RWPE2 (cell line): ENCODE measurements around the gene SLC25A26.
"Not testable (repeated sequence)": the region's sequence is repeated elsewhere in the genome, so short reads cannot be mapped to it uniquely, and the experiment has no call there.

Experiments used
- ATAC-seq: fragments of 200-7000 bp; cut with Tn5 transposase; 3 replicates; pipeline ENCODE4 v1.9.1; 2021; ENCODE audit warnings: low read depth
- DNase-seq: peaks from one replicate; pipeline ENCODE4 v3.0.0-alpha.2; 2020; ENCODE audit warnings: low spot score
- H3K27ac ChIP-seq: fragments of 450-650 bp; 2 replicates; pipeline ENCODE4 v1.5.1; 2017; ENCODE audit warnings: mild to moderate bottlenecking; ENCODE audit not compliant: poor library complexity, severe bottlenecking
- H3K27me3 ChIP-seq: fragments of 250-450 bp; sonication (Bioruptor Pico); 2 replicates; pipeline ENCODE4 v1.5.1; 2021; ENCODE audit warnings: mild to moderate bottlenecking, moderate library complexity; ENCODE audit not compliant: insufficient read depth, poor library complexity, severe bottlenecking
- H3K36me3 ChIP-seq: fragments of 250-450 bp; sonication (Bioruptor Pico); 2 replicates; pipeline ENCODE4 v1.5.1; 2020; ENCODE audit warnings: low read depth, mild to moderate bottlenecking, moderate library complexity
- H3K4me1 ChIP-seq: fragments of 250-450 bp; sonication (Bioruptor Pico); 2 replicates; pipeline ENCODE4 v1.5.1; 2021; ENCODE audit warnings: mild to moderate bottlenecking, moderate library complexity; ENCODE audit not compliant: insufficient read depth, poor library complexity, severe bottlenecking
- H3K4me3 ChIP-seq: fragments of 250-450 bp; sonication (Bioruptor Pico); 2 replicates; pipeline ENCODE4 v1.5.1; 2021; ENCODE audit warnings: mild to moderate bottlenecking, moderate library complexity; ENCODE audit not compliant: severe bottlenecking
- H3K9me3 ChIP-seq: fragments of 250-450 bp; sonication (Bioruptor Pico); 2 replicates; pipeline ENCODE4 v1.5.1; 2021; ENCODE audit warnings: mild to moderate bottlenecking, moderate library complexity; ENCODE audit not compliant: severe bottlenecking
- TF ChIP-seq, protein P1 (sequence below): fragments of 450-650 bp; IDR thresholded peaks from one replicate; pipeline ENCODE4 v1.5.1; 2017; ENCODE audit warnings: mild to moderate bottlenecking, moderate library complexity; ENCODE audit not compliant: poor library complexity, severe bottlenecking

SLC25A26 gene

DNA sequence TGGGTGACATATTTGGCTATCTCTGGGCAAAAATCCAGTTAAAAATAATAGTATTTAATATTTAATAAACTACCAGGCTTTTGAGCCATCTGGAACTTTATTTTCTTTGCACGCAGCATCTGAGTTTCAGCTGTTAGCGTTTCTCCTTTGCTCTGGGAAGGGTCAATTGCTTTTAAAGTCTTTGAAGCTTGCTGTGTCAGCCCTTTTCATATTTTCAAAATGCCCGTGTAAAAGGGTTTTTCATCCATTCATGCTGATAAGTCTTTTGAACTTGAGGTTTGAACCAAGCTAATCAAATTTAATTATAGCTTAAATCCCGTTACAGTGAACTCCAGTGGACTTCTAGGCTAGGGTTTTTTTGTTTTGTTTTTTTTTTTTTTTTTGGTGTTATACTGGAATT is 79.1 kb downstream of the SLC25A26 start:
- TF ChIP-seq, protein P1, sequence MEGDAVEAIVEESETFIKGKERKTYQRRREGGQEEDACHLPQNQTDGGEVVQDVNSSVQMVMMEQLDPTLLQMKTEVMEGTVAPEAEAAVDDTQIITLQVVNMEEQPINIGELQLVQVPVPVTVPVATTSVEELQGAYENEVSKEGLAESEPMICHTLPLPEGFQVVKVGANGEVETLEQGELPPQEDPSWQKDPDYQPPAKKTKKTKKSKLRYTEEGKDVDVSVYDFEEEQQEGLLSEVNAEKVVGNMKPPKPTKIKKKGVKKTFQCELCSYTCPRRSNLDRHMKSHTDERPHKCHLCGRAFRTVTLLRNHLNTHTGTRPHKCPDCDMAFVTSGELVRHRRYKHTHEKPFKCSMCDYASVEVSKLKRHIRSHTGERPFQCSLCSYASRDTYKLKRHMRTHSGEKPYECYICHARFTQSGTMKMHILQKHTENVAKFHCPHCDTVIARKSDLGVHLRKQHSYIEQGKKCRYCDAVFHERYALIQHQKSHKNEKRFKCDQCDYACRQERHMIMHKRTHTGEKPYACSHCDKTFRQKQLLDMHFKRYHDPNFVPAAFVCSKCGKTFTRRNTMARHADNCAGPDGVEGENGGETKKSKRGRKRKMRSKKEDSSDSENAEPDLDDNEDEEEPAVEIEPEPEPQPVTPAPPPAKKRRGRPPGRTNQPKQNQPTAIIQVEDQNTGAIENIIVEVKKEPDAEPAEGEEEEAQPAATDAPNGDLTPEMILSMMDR, result no peak
- Histone ChIP-seq H3K36me3 (no peaks in the 10 kb centered on the region), H3K27ac (no peak overlapping the region), H3K27me3 (no peaks in the 10 kb centered on the region), H3K4me3 (no peak overlapping the region), H3K4me1 (no peaks in the 10 kb centered on the region), H3K9me3 (no peaks in the 10 kb centered on the region)
- no peak for ATAC-seq
- no peak for DNase-seq

DNA sequence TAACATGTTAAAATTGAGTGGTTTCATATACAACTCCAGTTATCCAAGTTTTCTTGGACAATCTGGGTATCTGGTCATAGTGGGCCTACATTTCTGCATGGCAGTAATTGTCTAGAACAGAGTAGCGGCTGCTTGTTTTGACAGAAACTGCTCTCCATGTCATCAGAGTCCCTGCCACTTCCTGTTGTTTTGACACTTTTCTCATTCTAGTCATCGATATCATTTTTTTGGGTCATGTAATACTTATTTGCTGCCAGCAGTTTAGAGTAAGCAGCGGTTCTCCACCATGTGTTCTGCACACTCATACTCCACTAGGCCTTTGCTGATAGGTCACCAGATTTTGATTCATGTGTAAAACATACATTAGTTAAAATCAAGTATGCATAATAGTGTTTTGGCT is 81.5 kb downstream of the SLC25A26 start:
- H3K4me1 ChIP-seq, result no peaks in the 10 kb centered on the region

DNA sequence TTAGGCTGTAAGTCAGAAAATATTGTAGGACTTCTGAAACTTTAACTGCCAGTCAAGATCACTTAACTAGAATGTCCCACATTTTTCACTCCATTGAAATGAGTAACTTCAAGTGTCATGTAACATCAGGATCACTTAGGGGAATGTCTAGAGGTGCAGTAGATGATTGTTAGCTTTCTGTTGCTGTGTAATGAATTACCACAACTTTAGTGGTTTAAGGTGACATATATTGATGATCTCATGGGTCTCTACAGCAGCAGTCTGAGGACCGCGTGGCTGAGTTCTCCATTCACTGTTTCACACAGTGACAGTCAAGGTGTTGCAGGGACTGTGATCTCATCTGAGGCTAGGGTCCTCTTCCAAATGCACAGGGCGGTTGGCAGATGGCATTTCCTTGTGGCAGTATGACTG is 82.7 kb downstream of the SLC25A26 start:
- DNase-seq, result no peak
- H3K27ac ChIP-seq, result no peak overlapping the region
- ATAC-seq, result no peak
- no peak overlapping the region for H3K4me3 ChIP-seq
- no peaks in the 10 kb centered on the region for H3K4me1 ChIP-seq
- H3K27me3 ChIP-seq, result no peaks in the 10 kb centered on the region
- H3K9me3 ChIP-seq, result no peaks in the 10 kb centered on the region
- TF ChIP-seq, protein P1, result no peak
- no peaks in the 10 kb centered on the region for H3K36me3 ChIP-seq

More for the DNA sequence above, 81.5 kb downstream of the SLC25A26 start:
- no peaks in the 10 kb centered on the region for H3K9me3 ChIP-seq
- H3K36me3 ChIP-seq, result no peaks in the 10 kb centered on the region
- no peak overlapping the region for H3K4me3 ChIP-seq
- no peak overlapping the region for H3K27ac ChIP-seq
- no peak for DNase-seq
- TF ChIP-seq, protein P1, result no peak
- H3K27me3 ChIP-seq, result no peaks in the 10 kb centered on the region
- no peak for ATAC-seq

DNA sequence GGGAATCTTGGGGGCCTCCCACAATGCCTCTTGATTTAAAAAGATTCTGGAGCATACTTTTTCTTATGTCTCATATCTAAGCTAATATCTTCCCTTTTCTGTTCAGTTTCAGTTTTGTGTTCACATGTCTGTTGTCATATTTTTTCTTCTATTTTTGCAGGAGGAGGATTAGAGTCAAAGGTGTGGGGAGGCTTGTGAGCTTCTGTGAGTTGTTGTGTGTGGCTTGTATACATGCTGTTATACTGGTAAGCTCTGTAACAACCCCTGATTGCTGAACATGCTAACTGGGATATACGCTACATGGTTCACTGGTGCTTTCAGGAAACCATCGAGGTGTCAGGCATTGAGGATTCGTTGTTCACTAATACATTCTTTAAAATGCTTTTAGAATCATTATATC is 83.5 kb downstream of the SLC25A26 start:
- DNase-seq (no peak), ATAC-seq (no peak)
- Histone ChIP-seq H3K36me3 (no peaks in the 10 kb centered on the region), H3K27ac (no peak overlapping the region), H3K4me3 (no peak overlapping the region), H3K27me3 (no peaks in the 10 kb centered on the region), H3K9me3 (no peaks in the 10 kb centered on the region), H3K4me1 (no peaks in the 10 kb centered on the region)
- TF ChIP-seq, protein P1, result no peak

DNA sequence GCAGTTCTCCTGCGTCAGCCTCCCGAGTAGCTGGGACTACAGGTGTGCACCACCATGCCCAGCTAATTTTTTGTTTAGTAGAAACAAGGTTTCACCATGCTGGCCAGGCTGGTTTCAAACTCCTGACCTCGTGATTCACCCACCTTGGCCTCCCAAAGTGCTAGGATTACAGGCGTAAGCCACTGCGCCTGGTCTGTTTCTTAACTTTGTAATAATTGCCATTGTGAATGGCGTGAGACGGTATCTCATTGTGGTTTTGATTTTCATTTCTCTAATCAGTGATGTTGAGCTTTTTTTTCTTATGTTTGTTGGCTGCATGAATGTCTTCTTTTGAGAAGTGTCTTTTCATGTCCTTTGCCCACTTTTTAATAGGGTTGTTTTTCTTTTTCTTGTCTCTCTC is 85.3 kb downstream of the SLC25A26 start:
- not testable (repeated sequence) for ATAC-seq, H3K9me3 ChIP-seq, H3K27me3 ChIP-seq, H3K36me3 ChIP-seq, H3K4me3 ChIP-seq, DNase-seq, H3K27ac ChIP-seq, H3K4me1 ChIP-seq

DNA sequence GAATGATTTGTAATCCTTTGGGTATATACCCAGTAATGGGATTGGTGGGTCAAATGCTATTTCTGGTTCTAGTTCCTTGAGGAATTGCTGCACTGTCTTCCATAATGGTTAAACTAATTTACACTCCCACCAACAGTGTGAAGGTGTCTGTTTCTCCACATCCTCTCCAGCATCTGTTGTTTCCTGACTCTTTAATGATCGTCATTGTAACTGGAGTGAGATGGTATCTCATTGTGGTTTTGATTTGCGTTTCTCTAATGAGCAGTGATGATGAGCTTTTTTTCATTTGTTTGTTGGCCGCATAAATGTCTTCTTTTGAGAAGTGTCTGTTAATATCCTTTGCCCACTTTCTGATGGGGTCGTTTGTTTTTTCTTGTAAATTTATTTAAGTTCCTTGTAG is 86.2 kb downstream of the SLC25A26 start:
- H3K27ac ChIP-seq, H3K9me3 ChIP-seq, H3K4me1 ChIP-seq, H3K27me3 ChIP-seq, ATAC-seq, H3K36me3 ChIP-seq, H3K4me3 ChIP-seq, DNase-seq: not testable (repeated sequence)
